Hepatocyte (in vitro differentiated cells): ENCODE results near the gene MOCS1.

Experiments
- EZH2phosphoT487 ChIP-seq: fragments of 200-600 bp; sonication (generic); IDR thresholded peaks from one replicate; pipeline ENCODE4 v1.6.1; 2018; ENCODE audit warnings: antibody characterized with exemption, mild to moderate bottlenecking, low read depth, moderate library complexity; ENCODE audit not compliant: unreplicated experiment, severe bottlenecking
- TF ChIP-seq, protein P1 (sequence below): fragments of 200-600 bp; sonication (generic); IDR thresholded peaks from 2 replicates; pipeline ENCODE4 v1.5.1; 2016; ENCODE audit warnings: antibody characterized with exemption, mild to moderate bottlenecking; ENCODE audit not compliant: poor library complexity

DNA sequence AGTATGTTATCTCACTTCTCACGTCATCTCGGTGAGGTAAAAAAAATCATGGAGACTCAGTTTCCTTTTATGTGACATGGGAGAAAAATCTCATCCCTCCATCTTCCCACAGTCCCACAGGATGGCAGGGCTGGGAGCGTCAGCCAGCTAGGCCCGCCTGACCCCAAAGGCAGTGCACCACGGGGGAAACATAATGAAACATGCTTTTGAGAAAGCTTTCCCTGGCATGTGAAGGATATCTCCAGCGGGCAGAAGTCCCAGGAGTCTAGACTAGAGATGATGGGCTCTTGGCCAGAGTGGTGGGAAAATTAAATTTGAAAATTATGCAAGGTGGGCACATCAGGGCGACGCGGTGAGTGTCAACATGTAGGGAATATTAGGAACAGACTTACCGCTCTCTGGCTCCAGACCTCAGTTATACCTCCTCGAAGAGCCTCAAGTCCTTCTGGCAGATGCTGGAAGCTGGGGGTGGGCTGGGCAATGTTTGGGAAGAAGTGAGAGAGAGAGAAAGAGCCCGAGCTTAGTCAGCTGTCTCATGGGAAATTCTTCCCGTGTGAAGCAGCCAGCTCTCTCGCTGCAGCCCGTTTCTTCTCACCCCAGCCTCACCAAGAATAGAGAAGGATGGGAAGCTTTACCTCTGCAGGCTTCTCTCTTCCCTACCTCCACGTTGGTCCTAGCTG lies 52.3 kb downstream of the MOCS1 start:
- TF ChIP-seq EZH2phosphoT487, result no peak
- TF ChIP-seq, protein P1, sequence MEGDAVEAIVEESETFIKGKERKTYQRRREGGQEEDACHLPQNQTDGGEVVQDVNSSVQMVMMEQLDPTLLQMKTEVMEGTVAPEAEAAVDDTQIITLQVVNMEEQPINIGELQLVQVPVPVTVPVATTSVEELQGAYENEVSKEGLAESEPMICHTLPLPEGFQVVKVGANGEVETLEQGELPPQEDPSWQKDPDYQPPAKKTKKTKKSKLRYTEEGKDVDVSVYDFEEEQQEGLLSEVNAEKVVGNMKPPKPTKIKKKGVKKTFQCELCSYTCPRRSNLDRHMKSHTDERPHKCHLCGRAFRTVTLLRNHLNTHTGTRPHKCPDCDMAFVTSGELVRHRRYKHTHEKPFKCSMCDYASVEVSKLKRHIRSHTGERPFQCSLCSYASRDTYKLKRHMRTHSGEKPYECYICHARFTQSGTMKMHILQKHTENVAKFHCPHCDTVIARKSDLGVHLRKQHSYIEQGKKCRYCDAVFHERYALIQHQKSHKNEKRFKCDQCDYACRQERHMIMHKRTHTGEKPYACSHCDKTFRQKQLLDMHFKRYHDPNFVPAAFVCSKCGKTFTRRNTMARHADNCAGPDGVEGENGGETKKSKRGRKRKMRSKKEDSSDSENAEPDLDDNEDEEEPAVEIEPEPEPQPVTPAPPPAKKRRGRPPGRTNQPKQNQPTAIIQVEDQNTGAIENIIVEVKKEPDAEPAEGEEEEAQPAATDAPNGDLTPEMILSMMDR, result no peak
